ENCODE data around the gene FAM180A.

GRCh38 chr7:135789956-135790355 is 41.3 kb upstream of the FAM180A start:
- TF ChIP-seq, protein P1, sequence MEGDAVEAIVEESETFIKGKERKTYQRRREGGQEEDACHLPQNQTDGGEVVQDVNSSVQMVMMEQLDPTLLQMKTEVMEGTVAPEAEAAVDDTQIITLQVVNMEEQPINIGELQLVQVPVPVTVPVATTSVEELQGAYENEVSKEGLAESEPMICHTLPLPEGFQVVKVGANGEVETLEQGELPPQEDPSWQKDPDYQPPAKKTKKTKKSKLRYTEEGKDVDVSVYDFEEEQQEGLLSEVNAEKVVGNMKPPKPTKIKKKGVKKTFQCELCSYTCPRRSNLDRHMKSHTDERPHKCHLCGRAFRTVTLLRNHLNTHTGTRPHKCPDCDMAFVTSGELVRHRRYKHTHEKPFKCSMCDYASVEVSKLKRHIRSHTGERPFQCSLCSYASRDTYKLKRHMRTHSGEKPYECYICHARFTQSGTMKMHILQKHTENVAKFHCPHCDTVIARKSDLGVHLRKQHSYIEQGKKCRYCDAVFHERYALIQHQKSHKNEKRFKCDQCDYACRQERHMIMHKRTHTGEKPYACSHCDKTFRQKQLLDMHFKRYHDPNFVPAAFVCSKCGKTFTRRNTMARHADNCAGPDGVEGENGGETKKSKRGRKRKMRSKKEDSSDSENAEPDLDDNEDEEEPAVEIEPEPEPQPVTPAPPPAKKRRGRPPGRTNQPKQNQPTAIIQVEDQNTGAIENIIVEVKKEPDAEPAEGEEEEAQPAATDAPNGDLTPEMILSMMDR (IDR thresholded peaks at IDR 0.05; ENCODE audit: poor library complexity, severe bottlenecking), result no peak
- TF ChIP-seq, protein P2, sequence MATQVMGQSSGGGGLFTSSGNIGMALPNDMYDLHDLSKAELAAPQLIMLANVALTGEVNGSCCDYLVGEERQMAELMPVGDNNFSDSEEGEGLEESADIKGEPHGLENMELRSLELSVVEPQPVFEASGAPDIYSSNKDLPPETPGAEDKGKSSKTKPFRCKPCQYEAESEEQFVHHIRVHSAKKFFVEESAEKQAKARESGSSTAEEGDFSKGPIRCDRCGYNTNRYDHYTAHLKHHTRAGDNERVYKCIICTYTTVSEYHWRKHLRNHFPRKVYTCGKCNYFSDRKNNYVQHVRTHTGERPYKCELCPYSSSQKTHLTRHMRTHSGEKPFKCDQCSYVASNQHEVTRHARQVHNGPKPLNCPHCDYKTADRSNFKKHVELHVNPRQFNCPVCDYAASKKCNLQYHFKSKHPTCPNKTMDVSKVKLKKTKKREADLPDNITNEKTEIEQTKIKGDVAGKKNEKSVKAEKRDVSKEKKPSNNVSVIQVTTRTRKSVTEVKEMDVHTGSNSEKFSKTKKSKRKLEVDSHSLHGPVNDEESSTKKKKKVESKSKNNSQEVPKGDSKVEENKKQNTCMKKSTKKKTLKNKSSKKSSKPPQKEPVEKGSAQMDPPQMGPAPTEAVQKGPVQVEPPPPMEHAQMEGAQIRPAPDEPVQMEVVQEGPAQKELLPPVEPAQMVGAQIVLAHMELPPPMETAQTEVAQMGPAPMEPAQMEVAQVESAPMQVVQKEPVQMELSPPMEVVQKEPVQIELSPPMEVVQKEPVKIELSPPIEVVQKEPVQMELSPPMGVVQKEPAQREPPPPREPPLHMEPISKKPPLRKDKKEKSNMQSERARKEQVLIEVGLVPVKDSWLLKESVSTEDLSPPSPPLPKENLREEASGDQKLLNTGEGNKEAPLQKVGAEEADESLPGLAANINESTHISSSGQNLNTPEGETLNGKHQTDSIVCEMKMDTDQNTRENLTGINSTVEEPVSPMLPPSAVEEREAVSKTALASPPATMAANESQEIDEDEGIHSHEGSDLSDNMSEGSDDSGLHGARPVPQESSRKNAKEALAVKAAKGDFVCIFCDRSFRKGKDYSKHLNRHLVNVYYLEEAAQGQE (IDR thresholded peaks at IDR 0.05; ENCODE audit: borderline replicate concordance), result no peak
- TF ChIP-seq SMC3 (conservative IDR thresholded peaks at IDR 0.05; ENCODE audit: poor library complexity) (no peak), POLR2AphosphoS5 (IDR thresholded peaks at IDR 0.05) (no peak), EP300 (conservative IDR thresholded peaks at IDR 0.05; ENCODE audit: poor library complexity, severe bottlenecking) (no peak), MXI1 (conservative IDR thresholded peaks at IDR 0.05; ENCODE audit: poor library complexity, severe bottlenecking) (no peak)
